Muscle layer of duodenum (tissue), 2 donors: ENCODE results near the gene IL1RAP.

Experiments used
- H3K27ac ChIP-seq: one replicate; pipeline ENCODE4 v1.7.0; 2013; ENCODE audit warnings: mild to moderate bottlenecking, low read length
- H3K27me3 ChIP-seq: one replicate; pipeline ENCODE4 v1.7.0; 2013; ENCODE audit warnings: low read depth, mild to moderate bottlenecking, control low read depth, low read length
- H3K36me3 ChIP-seq, 2 donors: one replicate each; pipeline ENCODE4 v1.7.0; 2013; ENCODE audit warnings: low read length in 2 of 2, control low read depth in 1 of 2, mild to moderate bottlenecking in 1 of 2; ENCODE audit not compliant: insufficient read depth in 2 of 2, control insufficient read depth in 1 of 2
- H3K4me1 ChIP-seq, 2 donors: one replicate each; pipeline ENCODE4 v1.7.0; 2013; ENCODE audit warnings: low read length in 2 of 2, mild to moderate bottlenecking in 2 of 2, control low read depth in 1 of 2, moderate library complexity in 1 of 2; ENCODE audit not compliant: insufficient read depth in 2 of 2, control insufficient read depth in 1 of 2
- H3K4me3 ChIP-seq, 2 donors: one replicate each; pipeline ENCODE4 v1.7.0; 2013; ENCODE audit warnings: low read length in 2 of 2, low read depth in 1 of 2, mild to moderate bottlenecking in 1 of 2
- H3K9me3 ChIP-seq, 2 donors: one replicate each; pipeline ENCODE4 v1.7.0; 2013; ENCODE audit warnings: low read length in 2 of 2, control low read depth in 1 of 2, mild to moderate bottlenecking in 1 of 2; ENCODE audit not compliant: control insufficient read depth in 1 of 2
- donor health status: healthy.

The IL1RAP gene

GRCh38 chr3:190495354-190495753 is 18.5 kb upstream of the IL1RAP start:
- Histone ChIP-seq H3K27me3 (no peaks in the 10 kb centered on the region), H3K36me3 (no peaks in the 10 kb centered on the region), H3K9me3 (no peaks in the 10 kb centered on the region), H3K4me3 (no peak overlapping the region), H3K4me1 (no peaks in the 10 kb centered on the region), H3K27ac (no peak overlapping the region)

- H3K4me3 ChIP-seq = no peak overlapping the region
- H3K4me1 ChIP-seq = no peaks in the 10 kb centered on the region
- no peaks in the 10 kb centered on the region for H3K36me3 ChIP-seq
- H3K27ac ChIP-seq = no peak overlapping the region
- no peaks in the 10 kb centered on the region for H3K27me3 ChIP-seq
- no peaks in the 10 kb centered on the region for H3K9me3 ChIP-seq
These were observed 18.1 kb upstream of the IL1RAP start for GRCh38 chr3:190495796-190496195.

GRCh38 chr3:190496859-190497258 is 17.0 kb upstream of the IL1RAP start:
- Histone ChIP-seq H3K4me3 (no peak overlapping the region), H3K27ac (no peak overlapping the region)

GRCh38 chr3:190497811-190498210 is 16.1 kb upstream of the IL1RAP start:
- Histone ChIP-seq H3K27me3 (no peaks in the 10 kb centered on the region), H3K27ac (no peak overlapping the region), H3K4me1 (no peaks in the 10 kb centered on the region), H3K36me3 (no peaks in the 10 kb centered on the region), H3K9me3 (no peaks in the 10 kb centered on the region), H3K4me3 (no peak overlapping the region)

More at GRCh38 chr3:190496859-190497258, 17.0 kb upstream of the IL1RAP start:
- no peaks in the 10 kb centered on the region for H3K36me3 ChIP-seq
- no peaks in the 10 kb centered on the region for H3K4me1 ChIP-seq
- H3K27me3 ChIP-seq = no peaks in the 10 kb centered on the region
- no peaks in the 10 kb centered on the region for H3K9me3 ChIP-seq

- no peaks in the 10 kb centered on the region for H3K36me3 ChIP-seq
- H3K27me3 ChIP-seq = no peaks in the 10 kb centered on the region
- H3K9me3 ChIP-seq = no peaks in the 10 kb centered on the region
- no peak overlapping the region for H3K27ac ChIP-seq
- no peaks in the 10 kb centered on the region for H3K4me1 ChIP-seq
- no peak overlapping the region for H3K4me3 ChIP-seq
These were observed 15.6 kb upstream of the IL1RAP start for GRCh38 chr3:190498293-190498692.

- Histone ChIP-seq H3K27ac (no peak overlapping the region), H3K27me3 (no peaks in the 10 kb centered on the region), H3K4me1 (no peaks in the 10 kb centered on the region), H3K9me3 (no peaks in the 10 kb centered on the region), H3K36me3 (no peaks in the 10 kb centered on the region), H3K4me3 (no peak overlapping the region)
These were observed 14.8 kb upstream of the IL1RAP start for GRCh38 chr3:190499122-190499521.

GRCh38 chr3:190502946-190503345 is 10.9 kb upstream of the IL1RAP start:
- H3K36me3 ChIP-seq = no peaks in the 10 kb centered on the region
- no peaks in the 10 kb centered on the region for H3K4me1 ChIP-seq
- no peak overlapping the region for H3K4me3 ChIP-seq
- no peak overlapping the region for H3K27ac ChIP-seq
- H3K9me3 ChIP-seq = no peaks in the 10 kb centered on the region
- no peaks in the 10 kb centered on the region for H3K27me3 ChIP-seq

GRCh38 chr3:190504354-190505125 is 9.3 kb upstream of the IL1RAP start:
- no peaks in the 10 kb centered on the region for H3K4me1 ChIP-seq
- no peaks in the 10 kb centered on the region for H3K9me3 ChIP-seq
- H3K36me3 ChIP-seq = no peaks in the 10 kb centered on the region
- no peak overlapping the region for H3K27ac ChIP-seq
- no peak overlapping the region for H3K4me3 ChIP-seq
- no peaks in the 10 kb centered on the region for H3K27me3 ChIP-seq

- Histone ChIP-seq H3K27ac (no peak overlapping the region), H3K9me3 (no peaks in the 10 kb centered on the region), H3K36me3 (no peaks in the 10 kb centered on the region)
These were observed 8.4 kb upstream of the IL1RAP start for GRCh38 chr3:190505381-190506003.

GRCh38 chr3:190506271-190506670 is 7.6 kb upstream of the IL1RAP start:
- Histone ChIP-seq H3K4me1 (no peaks in the 10 kb centered on the region), H3K27ac (no peak overlapping the region), H3K27me3 (no peaks in the 10 kb centered on the region), H3K4me3 (no peak overlapping the region), H3K36me3 (no peaks in the 10 kb centered on the region), H3K9me3 (no peaks in the 10 kb centered on the region)

More at GRCh38 chr3:190505381-190506003, 8.4 kb upstream of the IL1RAP start:
- Histone ChIP-seq H3K27me3 (no peaks in the 10 kb centered on the region), H3K4me1 (no peaks in the 10 kb centered on the region), H3K4me3 (no peak overlapping the region)

GRCh38 chr3:190512666-190513065 is 1.2 kb upstream of the IL1RAP start:
- H3K27me3 ChIP-seq = no peaks in the 10 kb centered on the region
- H3K4me3 ChIP-seq = no peak overlapping the region
- no peaks in the 10 kb centered on the region for H3K4me1 ChIP-seq
- H3K27ac ChIP-seq = no peak overlapping the region
- no peaks in the 10 kb centered on the region for H3K36me3 ChIP-seq
- H3K9me3 ChIP-seq = no peaks in the 10 kb centered on the region
